Transverse colon (tissue), 4 donors: ENCODE results near the gene MAP1LC3A. TPM values are rescaled to one million over a fixed set of nuclear protein-coding genes. Genes with fewer than 3 reads are reported as not detected.
A peak's percentile ranks its signal among the peaks of the same experiment; 100 is the strongest.

Source experiments
- DNase-seq: peaks from one replicate; pipeline ENCODE4 v3.0.0-alpha.2; 2019
- H3K27ac ChIP-seq, 4 donors: fragments of 200-600 bp; sonication (generic); 2 replicates each; pipeline ENCODE4 v1.5.1; 2016 to 2018; ENCODE audit warnings: inconsistent platforms in 4 of 4
- H3K27me3 ChIP-seq: fragments of 200-600 bp; sonication (generic); 2 replicates; pipeline ENCODE4 v1.5.1; 2017; ENCODE audit warnings: inconsistent platforms
- H3K36me3 ChIP-seq, 4 donors: fragments of 200-600 bp; sonication (generic); 2 replicates each; pipeline ENCODE4 v1.5.1; 2017 to 2019; ENCODE audit warnings: inconsistent platforms in 4 of 4
- H3K4me1 ChIP-seq, 4 donors: fragments of 200-600 bp; sonication (generic); 2 replicates each; pipeline ENCODE4 v1.5.1; 2017 to 2020; ENCODE audit warnings: inconsistent platforms in 4 of 4
- H3K4me3 ChIP-seq, 4 donors: fragments of 200-600 bp; sonication (generic); 1 replicate in 1 of 4; 2 replicates in 3 of 4; pipeline versions ENCODE4 v1.5.1 to v1.6.1; 2017 to 2019; ENCODE audit warnings: inconsistent platforms in 4 of 4
- H3K9me3 ChIP-seq, 2 donors: fragments of 200-600 bp; sonication (generic); 2 replicates each; pipeline ENCODE4 v1.5.1; 2017 to 2019; ENCODE audit warnings: inconsistent platforms in 2 of 2
- EP300 ChIP-seq: sonication (generic); formaldehyde crosslinking; IDR thresholded peaks from one replicate; pipeline ENCODE4 v1.6.1; 2017; ENCODE audit warnings: antibody characterized with exemption, low read depth
- POLR2A ChIP-seq: fragments of 450-650 bp; IDR thresholded peaks from one replicate; pipeline ENCODE4 v1.6.1; 2016; ENCODE audit warnings: antibody characterized with exemption, mild to moderate bottlenecking, moderate library complexity
- POLR2AphosphoS5 ChIP-seq, 3 donors: sonication (generic); formaldehyde crosslinking; IDR thresholded peaks; one replicate each; pipeline ENCODE4 v1.6.1; 2016; ENCODE audit warnings: antibody characterized with exemption in 3 of 3
- WGBS, 2 donors: methylation state at CpG; one replicate each; pipeline ENCODE4 v1.1.5; 2018; ENCODE audit warnings: low coverage in 1 of 2; 5-methylcytosine and 5-hydroxymethylcytosine counted together
- in situ Hi-C, 4 donors: fragments of 200-750 bp; cut with MboI; loops; one replicate each; pipeline versions ENCODE4 v1.15.0 to v1.15.1; 2017; ENCODE audit warnings: low sequenced_read_pairs in 3 of 4, low pct_ligation_motif_present in 1 of 4, low pct_unique_long_range_greater_than_20kb in 1 of 4
- intact Hi-C: fragments of 100-400 bp; cut with DNase I; formaldehyde crosslinking; loops from one replicate; pipeline ENCODE4 v1.15.1; 2023; ENCODE audit warnings: low total_unique reads
- total RNA-seq, 4 donors: library from RNA; depleted of rRNA; stranded (reverse); fragments of >200 nt; gene quantifications; one replicate each; pipeline ENCODE4 v1.1.0, GENCODE V29; 2016
- TF ChIP-seq, protein P1 (sequence below), 5 experiments: fragments of 200-600 bp in 3 of 5; fragments of 450-650 bp in 2 of 5; sonication (generic) in 3 of 5; IDR thresholded peaks; 1 replicate in 2 of 5; 2 replicates in 3 of 5; pipeline ENCODE4 v1.5.1; 2016 to 2017; ENCODE audit warnings: antibody characterized with exemption in 5 of 5, inconsistent platforms in 3 of 5, mild to moderate bottlenecking in 2 of 5, moderate library complexity in 1 of 5

The MAP1LC3A gene
- total RNA-seq, 4 donors from 2014 or later = 41.8 to 166 (median 98.3) TPM

GRCh38 chr20:34547844-34548613 lies 10.5 kb upstream of the MAP1LC3A start:
- in situ Hi-C loops = no loop called here
- WGBS, 2 donors = 76% methylated on average over 22 of the region's 22 CpGs; no CpG with 5 or more reads in 1 of the 2 donors

DNA sequence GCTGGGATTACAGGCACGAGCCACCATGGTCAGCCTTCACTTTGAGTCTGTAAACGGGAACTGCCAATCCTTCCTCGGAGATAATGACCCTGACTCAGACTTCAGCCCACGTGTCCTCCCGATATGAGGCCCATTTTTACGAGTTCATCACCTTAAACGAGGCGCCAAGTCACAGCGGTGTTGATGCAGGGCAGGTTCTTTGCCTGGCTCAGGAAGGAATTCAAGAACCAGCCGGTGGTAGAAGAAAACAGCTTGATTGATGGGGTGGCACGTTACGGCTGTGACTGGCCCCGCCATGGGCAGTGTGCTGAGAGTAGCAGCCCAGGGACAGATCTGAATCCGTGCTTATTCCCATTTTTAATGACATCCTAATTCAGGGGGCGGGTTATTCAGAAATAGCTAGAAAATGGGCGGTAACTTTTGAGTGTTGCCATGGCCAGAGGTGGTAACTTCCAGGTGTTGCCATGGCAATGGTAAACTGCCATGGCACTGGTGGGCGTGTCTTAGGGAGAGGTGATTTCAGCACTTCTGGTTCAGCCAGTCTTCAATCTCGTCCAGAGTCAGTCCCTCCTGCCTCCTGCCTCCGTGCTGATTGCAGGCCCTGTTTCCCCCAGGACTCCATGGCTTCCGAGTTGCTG lies 9.1 kb upstream of the MAP1LC3A start:
- Histone ChIP-seq H3K36me3 (no peaks in the 10 kb centered on the region), H3K27ac (no peak overlapping the region), H3K4me3 (no peak overlapping the region), H3K27me3 (no peaks in the 10 kb centered on the region), H3K4me1 (peaks cover under 1 to 17% (median 7%) of the 10 kb centered on the region in 4 donors), H3K9me3 (no peaks in the 10 kb centered on the region)
- in situ Hi-C loops (no loop called here), intact Hi-C loops (no loop called here)
- TF ChIP-seq POLR2AphosphoS5 (IDR thresholded peaks at IDR 0.05) = no peak
- TF ChIP-seq EP300 = no peak
- TF ChIP-seq, protein P1, sequence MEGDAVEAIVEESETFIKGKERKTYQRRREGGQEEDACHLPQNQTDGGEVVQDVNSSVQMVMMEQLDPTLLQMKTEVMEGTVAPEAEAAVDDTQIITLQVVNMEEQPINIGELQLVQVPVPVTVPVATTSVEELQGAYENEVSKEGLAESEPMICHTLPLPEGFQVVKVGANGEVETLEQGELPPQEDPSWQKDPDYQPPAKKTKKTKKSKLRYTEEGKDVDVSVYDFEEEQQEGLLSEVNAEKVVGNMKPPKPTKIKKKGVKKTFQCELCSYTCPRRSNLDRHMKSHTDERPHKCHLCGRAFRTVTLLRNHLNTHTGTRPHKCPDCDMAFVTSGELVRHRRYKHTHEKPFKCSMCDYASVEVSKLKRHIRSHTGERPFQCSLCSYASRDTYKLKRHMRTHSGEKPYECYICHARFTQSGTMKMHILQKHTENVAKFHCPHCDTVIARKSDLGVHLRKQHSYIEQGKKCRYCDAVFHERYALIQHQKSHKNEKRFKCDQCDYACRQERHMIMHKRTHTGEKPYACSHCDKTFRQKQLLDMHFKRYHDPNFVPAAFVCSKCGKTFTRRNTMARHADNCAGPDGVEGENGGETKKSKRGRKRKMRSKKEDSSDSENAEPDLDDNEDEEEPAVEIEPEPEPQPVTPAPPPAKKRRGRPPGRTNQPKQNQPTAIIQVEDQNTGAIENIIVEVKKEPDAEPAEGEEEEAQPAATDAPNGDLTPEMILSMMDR (IDR thresholded peaks at IDR 0.05) = no peak
- TF ChIP-seq POLR2A = no peak
- DNase-seq = peak; percentile 38
- 74 to 78% methylated on average over 6 to 20 of the region's 20 CpGs for WGBS, 2 donors

More at GRCh38 chr20:34547844-34548613, 10.5 kb upstream of the MAP1LC3A start:
- H3K9me3 ChIP-seq = no peaks in the 10 kb centered on the region
- no peak for DNase-seq
- peak overlapping the region in 2 of 4 donors; percentile 13 to 48 for H3K4me3 ChIP-seq
- H3K4me1 ChIP-seq = peaks cover 0 to 21% (median 10%) of the 10 kb centered on the region in 4 donors
- no peaks in the 10 kb centered on the region for H3K27me3 ChIP-seq
- no peaks in the 10 kb centered on the region for H3K36me3 ChIP-seq
- peak overlapping the region in 1 of 4 donors; percentile 74 for H3K27ac ChIP-seq
- TF ChIP-seq, protein P1 (IDR thresholded peaks at IDR 0.05) = no peak
- TF ChIP-seq EP300 = no peak
- TF ChIP-seq POLR2A = no peak
- no peak for TF ChIP-seq POLR2AphosphoS5 (IDR thresholded peaks at IDR 0.05)
- intact Hi-C loops = no loop called here

GRCh38 chr20:34549929-34550305 lies 8.6 kb upstream of the MAP1LC3A start:
- intact Hi-C loops = no loop called here
- Histone ChIP-seq H3K27ac (no peak overlapping the region), H3K36me3 (no peaks in the 10 kb centered on the region), H3K4me1 (peaks cover 0 to 14% (median 6%) of the 10 kb centered on the region in 4 donors), H3K9me3 (no peaks in the 10 kb centered on the region), H3K27me3 (no peaks in the 10 kb centered on the region), H3K4me3 (no peak overlapping the region)
- TF ChIP-seq, protein P1 (IDR thresholded peaks at IDR 0.05) = no peak
- TF ChIP-seq POLR2AphosphoS5 (IDR thresholded peaks at IDR 0.05) = no peak
- in situ Hi-C loops = loop anchor here in 2 of 4 donors (25.0 kb wide), 1 partner anchor 162 kb away; the partner anchor contains the start of gene TP53INP2 (in 2 of the 2)
- no peak for DNase-seq
- 90% methylated on average over 13 of the region's 13 CpGs; no CpG with 5 or more reads in 1 of the 2 donors for WGBS, 2 donors

- no peaks in the 10 kb centered on the region for H3K9me3 ChIP-seq
- in situ Hi-C loops (loop anchor here in 2 of 4 donors (25.0 kb wide), 1 partner anchor 160 kb away; the partner anchor contains the start of gene TP53INP2 (in 2 of the 2)), intact Hi-C loops (no loop called here)
- H3K36me3 ChIP-seq = no peaks in the 10 kb centered on the region
- no peak overlapping the region for H3K27ac ChIP-seq
- DNase-seq = no peak
- H3K4me3 ChIP-seq = no peak overlapping the region
- 92 to 96% methylated on average over 4 to 6 of the region's 6 CpGs for WGBS, 2 donors
- H3K4me1 ChIP-seq = peaks cover 2 to 17% (median 7%) of the 10 kb centered on the region in 4 donors
- no peak for TF ChIP-seq POLR2A
- TF ChIP-seq POLR2AphosphoS5 (IDR thresholded peaks at IDR 0.05) = no peak
- no peak for TF ChIP-seq EP300
- TF ChIP-seq, protein P1 (IDR thresholded peaks at IDR 0.05) = no peak
- no peaks in the 10 kb centered on the region for H3K27me3 ChIP-seq
These were observed 5.9 kb upstream of the MAP1LC3A start for GRCh38 chr20:34552569-34552968.
